Adrenal gland (tissue), 5 donors: ENCODE measurements around the gene LSM14A.

Experiments used
- POLR2A ChIP-seq, 2 donors: fragments of 450-650 bp; IDR thresholded peaks; one replicate each; pipeline ENCODE4 v1.6.1; 2017; ENCODE audit warnings: antibody characterized with exemption in 2 of 2, mild to moderate bottlenecking in 2 of 2, moderate library complexity in 1 of 2
- TF ChIP-seq, protein P1 (sequence below), 6 experiments: fragments of 450-650 bp in 4 of 6; fragments of 200-600 bp in 2 of 6; sonication (generic) in 1 of 6; IDR thresholded peaks; 1 replicate in 5 of 6; 2 replicates in 1 of 6; pipeline versions ENCODE4 v1.5.1 to v1.8.0; 2016 to 2021; ENCODE audit warnings: antibody characterized with exemption in 6 of 6, mild to moderate bottlenecking in 2 of 6, moderate library complexity in 1 of 6
- donor health status: DM: no; HTN: no; CAD: no.

DNA sequence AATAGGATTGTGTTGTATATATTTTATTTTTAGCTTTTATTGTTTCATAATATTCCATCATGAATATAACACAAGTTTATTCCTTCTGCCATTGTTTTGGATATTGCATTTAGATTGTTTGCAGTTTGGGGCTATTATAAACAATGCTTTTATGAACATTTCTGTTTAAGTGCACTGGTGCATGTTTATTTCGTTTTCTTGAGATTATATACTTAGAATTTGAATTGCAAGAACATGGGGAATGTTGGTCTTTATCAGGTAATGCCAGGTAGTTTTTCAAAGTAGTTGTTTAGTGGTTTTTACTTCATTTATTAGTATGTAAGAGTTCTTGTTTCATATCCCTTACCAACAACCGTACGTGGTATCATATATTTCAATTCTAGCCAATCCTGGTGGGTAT lies 4.3 kb downstream of the LSM14A start:
- TF ChIP-seq, protein P1, sequence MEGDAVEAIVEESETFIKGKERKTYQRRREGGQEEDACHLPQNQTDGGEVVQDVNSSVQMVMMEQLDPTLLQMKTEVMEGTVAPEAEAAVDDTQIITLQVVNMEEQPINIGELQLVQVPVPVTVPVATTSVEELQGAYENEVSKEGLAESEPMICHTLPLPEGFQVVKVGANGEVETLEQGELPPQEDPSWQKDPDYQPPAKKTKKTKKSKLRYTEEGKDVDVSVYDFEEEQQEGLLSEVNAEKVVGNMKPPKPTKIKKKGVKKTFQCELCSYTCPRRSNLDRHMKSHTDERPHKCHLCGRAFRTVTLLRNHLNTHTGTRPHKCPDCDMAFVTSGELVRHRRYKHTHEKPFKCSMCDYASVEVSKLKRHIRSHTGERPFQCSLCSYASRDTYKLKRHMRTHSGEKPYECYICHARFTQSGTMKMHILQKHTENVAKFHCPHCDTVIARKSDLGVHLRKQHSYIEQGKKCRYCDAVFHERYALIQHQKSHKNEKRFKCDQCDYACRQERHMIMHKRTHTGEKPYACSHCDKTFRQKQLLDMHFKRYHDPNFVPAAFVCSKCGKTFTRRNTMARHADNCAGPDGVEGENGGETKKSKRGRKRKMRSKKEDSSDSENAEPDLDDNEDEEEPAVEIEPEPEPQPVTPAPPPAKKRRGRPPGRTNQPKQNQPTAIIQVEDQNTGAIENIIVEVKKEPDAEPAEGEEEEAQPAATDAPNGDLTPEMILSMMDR (IDR thresholded peaks at IDR 0.05), result no peak
- no peak for TF ChIP-seq POLR2A (IDR thresholded peaks at IDR 0.05)
